Left kidney (tissue), 2 donors: ENCODE results near the gene SNX13. TPM values are rescaled to one million over a fixed set of nuclear protein-coding genes. Genes with fewer than 3 reads are reported as not detected.

Experiments
- DNase-seq: peaks from one replicate; pipeline ENCODE4 v3.0.0-alpha.2; 2013
- polyA plus RNA-seq: library from polyadenylated mRNA; unstranded; fragments of 120-200 nt; gene quantifications from one replicate; pipeline ENCODE4 v1.2.1, GENCODE V29; 2013; ENCODE audit not compliant: insufficient read length

Gene SNX13
- polyA plus RNA-seq, 1 donor: 50.2 TPM

DNA sequence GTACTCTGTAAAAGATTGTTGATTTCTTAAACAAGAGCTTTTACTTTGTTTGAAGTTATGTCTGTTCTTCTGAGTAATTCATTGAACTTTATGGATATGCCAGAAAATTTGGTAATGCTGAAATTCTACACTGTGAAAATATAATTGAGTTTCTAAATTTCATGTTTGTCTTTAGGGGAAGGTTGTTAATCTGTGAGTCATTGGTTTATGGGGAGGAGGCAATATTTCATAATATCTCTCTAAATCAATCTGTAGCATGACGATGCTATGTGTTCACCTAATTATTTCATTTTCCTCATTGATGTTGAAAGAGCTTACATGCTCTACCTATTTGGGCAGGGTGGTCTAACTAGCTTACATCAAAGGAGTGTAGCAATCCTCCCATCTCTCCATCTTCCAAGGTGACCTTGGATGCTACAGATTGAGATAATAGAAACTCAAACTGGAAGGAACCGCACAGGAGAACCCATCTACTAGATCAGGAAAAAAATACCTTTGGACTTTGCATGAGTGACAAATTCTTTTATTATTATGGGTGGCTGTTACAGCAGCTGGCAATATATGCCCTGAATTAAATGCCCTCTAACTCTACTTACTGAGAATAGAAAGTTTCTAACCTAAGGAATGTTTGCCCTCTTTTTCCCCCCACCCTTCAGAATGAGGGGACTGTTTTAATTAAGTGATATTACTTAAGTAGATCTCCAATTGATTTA is 8.4 kb upstream of the SNX13 start:
- no peak for DNase-seq

DNA sequence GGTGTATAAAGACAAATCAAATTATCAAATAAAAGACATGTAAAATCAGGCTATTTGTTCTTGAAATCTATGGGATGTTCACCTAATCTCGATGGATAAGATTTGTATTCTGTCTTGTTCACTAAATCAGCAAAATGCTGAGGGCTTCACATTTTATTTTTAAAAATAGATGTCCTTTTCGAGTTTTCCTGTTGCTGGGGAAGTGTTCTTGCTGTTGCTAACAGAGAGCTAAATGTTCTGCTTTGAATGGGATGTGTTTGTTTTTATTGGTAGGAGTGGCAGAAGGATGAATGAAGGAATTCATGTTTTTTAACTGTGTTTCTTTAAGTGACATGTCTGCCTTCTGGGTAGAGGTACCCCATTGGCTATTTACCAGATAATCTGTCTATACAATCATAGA is 7.3 kb upstream of the SNX13 start:
- no peak for DNase-seq

DNA sequence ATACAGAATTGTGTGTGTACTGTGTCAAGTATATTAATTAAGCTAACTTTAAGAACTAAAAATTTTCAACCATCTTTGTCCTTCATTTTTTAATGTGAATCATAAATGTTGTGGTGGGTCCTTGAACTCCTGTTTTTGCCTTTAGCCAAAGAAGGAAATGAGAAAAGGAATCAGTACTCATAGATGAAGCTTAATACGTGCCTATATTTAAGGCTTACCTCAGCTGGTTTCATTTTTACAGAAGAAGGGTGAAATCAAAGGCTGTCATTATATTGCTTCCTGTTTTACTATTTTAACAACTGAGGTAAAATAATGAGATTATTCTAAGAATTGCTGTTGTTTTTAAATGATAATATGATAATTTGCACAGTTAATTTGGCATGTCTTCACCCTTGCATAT is 6.3 kb upstream of the SNX13 start:
- no peak for DNase-seq

DNA sequence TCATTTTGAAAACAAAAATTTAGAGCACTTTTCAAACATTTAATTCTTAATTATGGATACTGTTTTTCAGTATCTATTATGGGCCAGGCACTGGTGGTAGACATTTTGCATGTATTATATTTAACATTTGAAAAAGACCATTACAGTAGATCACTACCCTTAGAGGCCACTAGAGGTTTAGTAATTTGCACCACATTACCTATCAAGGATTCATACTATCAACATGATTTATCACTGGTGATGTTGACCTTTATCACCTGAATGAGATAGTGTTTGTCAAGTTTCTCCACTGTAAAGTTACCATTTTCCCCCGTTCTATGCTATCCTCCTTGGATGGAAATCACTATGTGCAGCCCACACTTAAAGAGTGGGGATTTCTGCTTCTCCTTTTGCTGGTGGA is 4.4 kb upstream of the SNX13 start:
- DNase-seq: no peak

DNA sequence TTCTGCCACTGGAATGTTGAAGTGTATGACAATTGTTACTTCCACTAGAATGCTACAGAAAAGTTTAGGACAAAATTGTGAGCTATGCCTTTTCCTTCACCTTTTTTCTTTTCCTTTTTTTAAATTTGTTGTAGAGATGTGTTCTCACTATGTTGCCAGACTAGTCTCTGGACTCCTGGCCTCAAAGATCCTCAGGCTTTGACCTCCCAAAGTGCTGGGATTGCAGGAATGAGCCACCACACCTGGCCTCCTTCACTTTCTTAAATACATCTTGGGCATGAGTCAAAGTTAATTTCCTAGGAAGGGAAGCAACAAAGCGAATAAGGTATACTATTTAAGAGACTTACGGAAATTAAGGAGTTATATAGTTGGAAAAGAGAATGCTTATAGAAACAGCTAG is 2.7 kb upstream of the SNX13 start:
- DNase-seq: no peak

DNA sequence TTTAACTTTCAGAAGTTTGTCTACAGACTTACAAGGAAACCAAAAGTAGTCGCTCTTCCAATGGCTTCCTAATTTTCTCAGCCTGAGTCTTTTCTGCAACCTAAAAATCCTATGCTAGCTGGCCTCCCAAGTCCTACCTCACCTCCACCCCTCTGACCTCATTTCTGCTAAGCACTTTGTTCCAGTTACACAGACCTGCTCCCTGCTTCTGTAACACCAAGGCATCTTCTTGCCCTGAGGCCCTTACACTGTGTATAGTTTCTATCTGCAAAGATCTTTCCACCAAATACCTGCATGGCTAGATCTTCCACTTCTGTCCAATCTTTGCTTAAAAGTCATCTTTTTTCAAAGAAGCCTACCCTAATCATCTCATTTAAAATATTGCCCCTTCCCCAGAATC is 1.9 kb upstream of the SNX13 start:
- DNase-seq: no peak

DNA sequence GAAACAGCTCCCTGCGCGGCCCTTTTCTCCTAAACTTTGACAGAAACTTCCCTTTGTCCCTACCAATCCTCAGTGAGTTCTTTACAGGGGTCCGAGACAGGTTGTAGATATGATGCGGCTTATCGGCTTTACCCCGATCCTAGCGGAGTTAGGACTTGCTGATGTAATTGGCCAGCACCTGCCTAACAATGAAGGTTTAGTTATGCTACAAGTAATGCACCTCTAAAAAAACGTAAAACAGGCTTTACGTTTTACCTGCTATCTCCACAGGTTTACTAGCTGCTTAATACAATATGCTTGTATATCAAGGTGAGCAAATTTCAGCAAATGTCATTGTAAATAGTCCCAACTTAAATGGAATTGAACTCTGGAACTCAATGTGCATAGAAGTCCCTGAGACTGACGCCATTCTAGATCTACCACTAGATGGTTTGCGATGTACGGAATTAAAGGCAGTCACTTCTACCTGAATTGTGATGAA is 697 bp upstream of the SNX13 start:
- peak; percentile 35 for DNase-seq

DNA sequence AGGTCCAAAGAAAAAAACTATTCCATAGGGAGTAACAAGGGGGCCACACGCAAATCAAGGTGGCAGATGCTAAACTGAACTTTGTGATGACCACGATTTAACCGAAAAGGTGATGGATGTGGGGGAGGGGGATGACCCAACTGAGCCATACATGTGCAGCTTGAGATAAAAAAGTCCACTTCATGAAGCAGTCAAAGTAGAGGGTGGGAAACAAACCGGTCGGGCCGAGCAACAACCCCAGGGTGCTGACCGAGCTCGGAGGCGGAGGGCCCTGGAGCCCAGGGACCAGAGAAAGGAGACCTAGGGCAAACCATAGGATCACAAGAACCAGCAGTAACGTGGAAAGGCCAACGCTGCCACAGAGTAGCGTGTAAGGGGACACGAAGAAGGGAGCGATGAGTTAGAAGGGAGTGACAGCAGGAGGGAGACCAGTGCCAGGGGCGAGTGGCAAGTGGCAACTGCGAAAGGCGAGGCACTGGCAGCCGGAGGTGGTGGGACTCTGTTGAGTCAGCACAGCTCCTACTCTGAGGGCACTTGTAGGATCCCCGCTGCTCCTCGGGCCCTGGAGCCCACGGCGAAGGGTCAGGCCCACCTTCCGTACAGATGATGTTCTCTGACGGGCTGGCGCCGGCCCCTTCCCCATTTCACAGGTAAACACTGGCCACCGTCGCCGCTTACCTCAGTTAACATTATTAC is 540 bp downstream of the SNX13 start:
- DNase-seq: peak; percentile 38

DNA sequence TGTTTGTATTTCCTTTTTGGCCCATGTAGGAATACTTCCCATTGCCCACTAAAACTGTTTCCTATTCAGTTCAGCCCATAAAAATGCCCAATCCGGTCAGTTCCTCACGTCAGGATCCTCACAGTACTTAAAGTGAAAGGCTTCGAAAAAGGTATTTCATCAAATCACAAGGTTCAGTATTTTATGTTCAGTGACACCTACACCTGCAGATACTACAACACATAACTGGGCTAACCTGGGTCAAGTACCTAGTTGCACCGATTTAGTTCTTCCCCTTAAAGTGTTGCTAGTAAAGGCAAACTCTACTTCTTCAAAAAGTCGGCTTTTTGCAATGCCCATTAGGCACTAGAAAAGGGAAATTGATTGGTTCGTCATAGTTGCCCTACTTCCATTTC is 1.1 kb downstream of the SNX13 start:
- DNase-seq: peak; percentile 22

DNA sequence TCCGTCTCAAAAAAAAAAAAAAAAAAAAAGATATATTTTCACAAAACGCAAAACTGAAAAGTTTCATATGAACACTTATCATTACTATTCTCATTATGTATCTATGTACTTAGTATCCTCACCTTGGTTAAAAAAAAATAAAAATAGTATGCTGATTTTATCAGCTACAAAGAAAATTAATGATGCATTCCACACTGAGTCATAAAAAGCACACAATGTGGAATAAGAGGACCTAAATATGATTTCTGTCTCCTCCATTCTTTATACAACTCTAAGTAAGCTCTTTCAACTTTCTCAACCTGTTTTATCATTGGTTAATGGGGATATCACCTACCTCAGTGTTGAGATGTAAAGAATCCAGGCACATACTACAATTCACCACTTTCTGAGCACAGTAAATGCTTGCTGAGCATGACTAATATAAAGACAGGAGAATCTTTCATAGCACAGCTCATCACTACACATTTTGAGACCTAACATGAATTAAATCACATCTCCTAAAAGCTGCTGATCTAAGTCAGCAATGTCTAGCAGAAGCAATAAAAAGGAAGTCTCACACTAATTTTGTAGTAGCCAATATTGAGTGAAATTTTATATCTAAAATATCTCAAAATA is 2.7 kb downstream of the SNX13 start:
- DNase-seq: no peak

DNA sequence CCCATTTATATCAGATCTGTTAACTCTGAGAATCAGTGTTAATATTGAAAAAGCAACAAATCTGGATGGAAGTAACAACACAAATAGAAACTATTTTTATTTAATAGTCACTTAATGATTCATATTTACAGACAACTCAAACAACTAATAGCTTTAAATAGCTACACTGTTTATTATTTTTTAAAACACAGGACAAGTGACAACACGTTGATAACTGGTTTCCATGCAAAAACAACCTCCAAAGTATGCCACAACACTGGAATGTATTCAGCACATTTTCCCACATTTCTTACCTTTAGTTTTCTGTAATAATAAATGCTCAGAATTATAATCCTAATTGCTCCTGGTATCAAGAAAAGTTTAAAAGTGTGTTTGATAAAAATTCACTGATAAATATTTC is 4.0 kb downstream of the SNX13 start:
- DNase-seq: no peak

DNA sequence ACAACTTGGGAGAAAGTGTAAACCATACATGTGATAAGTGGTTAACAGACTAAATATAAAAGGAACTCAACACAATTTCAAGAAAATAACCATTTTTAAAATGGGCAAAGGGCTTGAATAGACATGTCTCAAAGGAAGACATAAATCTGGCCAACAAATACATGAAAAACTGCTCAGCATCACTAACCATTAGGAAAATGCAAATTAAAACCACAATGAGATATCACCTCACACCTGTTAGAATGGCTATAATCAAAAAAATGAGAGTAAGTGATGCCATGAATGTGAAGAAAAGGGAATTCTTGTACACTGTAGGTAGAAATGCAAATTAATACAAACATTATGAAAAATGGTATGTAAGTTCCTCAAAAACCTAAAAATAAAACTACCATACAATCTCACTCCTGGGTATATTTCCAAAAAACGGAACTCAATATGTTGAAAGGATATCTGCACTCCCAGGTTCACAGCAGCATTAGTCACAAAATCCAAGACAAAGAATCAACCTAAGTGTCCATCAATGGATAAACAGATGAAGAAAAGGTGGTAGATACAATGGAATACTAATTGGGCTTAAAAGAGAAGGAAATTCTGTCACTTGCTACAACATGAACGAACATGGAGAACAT is 5.6 kb downstream of the SNX13 start:
- DNase-seq: no peak

DNA sequence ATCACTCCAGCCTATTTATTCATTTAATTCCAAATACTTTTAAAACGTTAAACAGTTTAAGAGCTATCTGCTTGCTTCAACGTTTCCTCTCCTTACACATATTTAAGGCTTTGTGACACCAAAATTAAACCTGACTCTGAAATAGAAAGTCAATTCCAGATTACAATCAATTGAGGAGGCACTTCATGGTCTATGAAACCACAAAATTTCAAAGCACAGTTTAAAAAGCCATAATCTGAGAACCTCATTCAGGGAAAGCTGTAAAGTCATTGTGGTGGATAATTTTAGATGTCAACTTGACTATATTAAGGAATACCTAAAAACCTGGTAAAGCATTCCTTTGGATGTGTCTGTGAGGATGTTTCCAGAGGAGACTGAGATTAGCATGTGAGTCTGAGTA is 6.2 kb downstream of the SNX13 start:
- no peak for DNase-seq

DNA sequence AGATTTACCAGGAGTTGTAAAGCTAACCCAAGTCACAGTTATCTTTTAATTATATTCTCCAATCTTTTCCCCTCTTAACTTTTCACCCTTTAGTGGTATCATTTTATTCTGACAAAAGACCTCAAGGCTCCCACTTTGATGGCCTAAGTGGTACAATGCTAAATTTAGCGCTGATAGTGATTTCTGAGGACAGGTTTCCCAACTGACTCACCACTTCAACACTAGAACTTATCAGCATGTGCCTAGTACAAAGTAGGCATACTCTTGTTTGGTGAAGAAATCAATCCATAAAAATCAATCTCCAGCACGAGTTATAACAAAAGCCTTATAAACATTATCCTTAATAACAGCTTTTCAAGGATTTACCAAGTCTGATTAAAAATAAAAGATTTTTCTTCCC is 7.5 kb downstream of the SNX13 start:
- no peak for DNase-seq

DNA sequence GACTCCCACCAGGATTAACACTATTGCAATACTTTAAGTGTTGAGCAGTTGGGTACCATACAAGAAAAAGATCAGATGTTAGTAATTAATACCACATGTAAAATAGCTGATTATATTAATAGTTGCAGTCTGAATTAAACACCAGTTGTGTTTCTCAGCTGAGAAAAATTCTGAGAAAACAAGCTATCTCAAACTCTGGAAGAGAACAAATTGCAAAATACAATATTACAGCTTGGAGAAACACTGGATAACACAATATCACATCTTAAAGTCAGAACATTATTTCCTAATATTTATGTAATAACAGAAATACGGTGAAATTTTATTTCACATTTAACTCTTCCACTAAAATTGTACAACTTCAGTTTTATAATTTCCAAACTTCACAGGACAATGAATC is 9.2 kb downstream of the SNX13 start:
- DNase-seq: no peak

DNA sequence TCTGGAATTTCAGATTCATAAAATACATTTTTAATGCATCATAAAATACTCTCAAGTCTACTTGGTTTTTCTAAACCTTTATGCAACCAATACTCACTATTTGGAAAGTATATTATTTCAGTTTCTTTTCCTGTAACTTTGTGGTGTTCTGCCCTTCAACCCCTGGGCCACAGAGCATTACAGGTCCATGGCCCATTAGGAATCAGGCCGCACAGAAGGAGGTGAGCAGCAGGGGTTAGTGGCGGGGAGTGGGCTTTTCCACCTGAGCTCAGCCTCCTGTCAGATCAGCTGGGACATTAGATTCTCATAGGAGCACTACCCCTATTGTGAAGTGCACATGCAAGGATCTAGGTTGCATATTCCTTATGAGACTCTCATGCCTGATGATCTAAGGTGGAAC is 9.7 kb downstream of the SNX13 start:
- DNase-seq: no peak

DNA sequence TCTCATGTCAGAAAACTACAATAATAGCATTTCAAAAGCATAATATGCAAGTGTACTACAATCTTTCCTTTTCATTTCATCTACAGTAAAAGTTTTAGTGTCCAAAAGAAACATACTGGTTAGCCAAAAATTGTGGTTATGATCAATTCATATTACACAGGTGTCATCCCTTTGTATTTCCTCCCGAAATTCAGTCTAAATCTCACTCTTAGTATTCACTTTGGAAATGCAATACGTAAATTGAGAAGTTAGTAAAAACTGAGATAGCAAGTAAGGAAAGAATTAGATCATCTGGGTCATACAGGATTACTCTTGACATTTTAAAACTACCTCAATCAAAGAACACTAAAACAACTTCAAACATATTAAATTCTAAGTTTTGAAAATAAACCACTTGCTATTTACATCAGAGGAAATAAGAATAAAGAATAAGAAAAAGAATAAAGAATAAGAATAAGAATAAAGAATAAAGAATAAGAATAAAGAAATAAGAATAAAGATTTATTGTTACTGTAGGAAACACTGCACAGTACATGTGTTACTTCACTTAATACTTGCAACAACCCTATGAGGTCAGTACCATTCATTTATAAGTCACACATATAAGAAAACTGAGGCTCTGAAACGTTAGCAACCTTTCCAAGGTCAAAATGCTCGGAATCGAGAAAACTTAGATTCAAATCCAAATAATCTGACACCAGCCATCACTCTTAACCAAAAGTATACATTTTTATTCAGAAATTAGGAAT is 10.5 kb downstream of the SNX13 start:
- DNase-seq: no peak

DNA sequence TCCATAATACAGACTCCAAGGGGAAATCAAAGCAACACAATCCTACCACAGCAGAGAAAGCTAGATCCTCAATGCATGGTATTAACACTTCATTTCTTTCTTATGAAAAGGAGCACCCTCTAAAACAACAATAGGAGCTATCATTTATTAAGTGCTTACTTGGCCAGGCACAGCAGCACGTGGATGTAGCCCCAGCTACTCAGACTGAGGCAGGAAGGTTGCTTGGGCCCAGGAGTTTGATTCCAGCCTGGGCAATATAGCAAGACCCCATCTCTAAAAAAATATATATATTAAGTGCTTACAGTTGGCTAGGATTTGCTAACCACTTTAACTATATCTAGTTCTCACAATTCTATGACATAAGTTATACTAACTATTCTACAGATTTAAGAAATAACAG is 12.2 kb downstream of the SNX13 start:
- no peak for DNase-seq

DNA sequence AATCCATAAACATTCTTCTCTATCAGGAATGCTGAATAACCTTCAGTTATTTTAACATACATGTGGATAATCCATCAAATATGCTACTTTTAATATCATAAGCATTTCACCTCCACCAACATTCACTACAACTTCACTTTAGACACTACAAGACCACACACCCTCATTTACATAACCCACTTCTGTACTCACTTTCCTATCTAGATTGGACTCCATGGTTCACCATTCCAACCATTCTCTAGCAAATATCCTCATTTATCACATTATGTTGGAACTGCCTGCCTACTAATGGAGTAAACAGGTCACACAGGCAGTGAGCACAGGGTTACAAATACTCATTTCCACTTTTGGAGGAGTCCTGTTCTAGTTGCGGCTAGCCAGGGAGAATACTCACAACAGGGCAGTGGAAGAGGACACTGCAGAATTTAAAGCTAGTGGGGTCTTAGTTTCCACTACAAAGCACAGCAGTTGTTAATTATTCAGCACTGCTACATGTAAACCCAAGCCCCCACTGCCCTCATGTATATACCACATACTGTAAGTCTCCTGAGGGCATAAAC is 18.4 kb downstream of the SNX13 start:
- no peak for DNase-seq

DNA sequence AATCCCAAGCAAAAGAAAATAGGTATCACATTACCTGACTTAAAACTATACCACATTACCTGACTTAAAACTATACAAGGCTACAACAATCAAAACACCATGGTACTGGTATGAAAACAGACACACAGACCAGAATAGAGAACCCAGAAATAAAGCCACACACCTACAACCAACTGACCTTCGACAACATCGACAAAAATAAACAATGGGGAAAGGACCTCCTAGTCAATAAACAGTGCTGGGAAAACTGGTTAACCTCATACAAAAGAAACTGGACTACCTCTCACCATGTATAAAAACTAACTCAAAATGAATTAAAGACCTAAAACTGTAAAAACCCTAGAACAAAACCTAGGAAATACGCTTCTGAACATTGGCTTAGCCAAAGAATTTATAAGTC is 22.5 kb downstream of the SNX13 start:
- DNase-seq: no peak

DNA sequence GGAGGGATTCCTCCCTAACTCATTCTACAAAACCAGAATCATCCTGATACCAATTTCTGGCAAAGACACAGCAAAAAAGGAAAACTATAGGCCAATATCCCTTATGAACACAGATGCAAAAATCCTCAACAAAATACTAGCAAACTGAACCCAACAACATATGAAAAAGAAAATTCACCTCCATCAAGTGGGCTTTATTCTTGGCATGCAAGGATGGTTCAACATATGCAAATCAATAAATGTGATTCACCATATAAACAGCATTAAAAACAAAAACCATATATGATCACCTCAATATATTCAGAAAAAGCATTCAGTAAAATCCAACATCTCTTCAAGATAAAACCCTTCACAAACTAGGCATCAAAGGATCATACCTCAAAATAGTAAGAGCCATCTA is 23.5 kb downstream of the SNX13 start:
- DNase-seq: no peak

DNA sequence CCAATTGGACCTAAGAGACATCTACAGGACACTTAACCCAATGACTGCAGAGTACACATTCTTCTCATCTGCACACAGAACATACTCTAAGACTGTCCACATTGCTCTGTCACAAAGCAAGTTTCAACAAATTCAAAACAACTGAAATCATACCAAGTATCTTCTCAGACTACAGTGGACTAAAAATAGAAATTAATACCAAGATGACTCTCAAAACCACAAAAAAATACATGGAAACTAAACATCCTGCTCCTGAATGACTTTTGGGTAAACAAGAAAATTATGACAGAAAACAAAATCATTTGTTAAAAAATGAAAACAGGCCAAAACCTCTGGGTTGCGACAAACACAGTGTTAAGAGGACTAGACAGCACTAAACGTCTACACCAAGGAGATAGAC is 24.5 kb downstream of the SNX13 start:
- DNase-seq: no peak
